Right lobe of liver (tissue), 6 donors: Measurements from ENCODE around the gene DLST. TPM values are rescaled to one million over a fixed set of nuclear protein-coding genes. Genes with fewer than 3 reads are reported as not detected.

Source experiments
- ATAC-seq, 4 donors: fragments of 200-7000 bp; cut with Tn5 transposase; one replicate each; pipeline ENCODE4 v1.9.1; 2020; ENCODE audit warnings: mild to moderate bottlenecking in 4 of 4, moderate library complexity in 4 of 4
- DNase-seq, 3 donors: peaks; one replicate each; pipeline ENCODE4 v3.0.0-alpha.2; 2020
- H3K27ac ChIP-seq, 3 donors: fragments of 200-600 bp; one replicate each; pipeline ENCODE4 v1.8.0; 2022
- H3K27me3 ChIP-seq, 2 donors: fragments of 200-600 bp; one replicate each; pipeline ENCODE4 v1.8.0; 2022
- H3K36me3 ChIP-seq, 4 donors: fragments of 200-600 bp; sonication (generic) in 1 of 4; one replicate each; pipeline versions ENCODE4 v1.5.1 to v1.8.0; 2017 to 2022; ENCODE audit warnings: control low read depth in 1 of 4
- H3K4me1 ChIP-seq, 4 donors: fragments of 200-600 bp; sonication (generic) in 1 of 4; one replicate each; pipeline versions ENCODE4 v1.5.1 to v1.8.0; 2017 to 2022; ENCODE audit warnings: control low read depth in 1 of 4
- H3K4me3 ChIP-seq, 3 donors: fragments of 200-600 bp; one replicate each; pipeline ENCODE4 v1.8.0; 2022
- H3K9me3 ChIP-seq, 4 donors: fragments of 200-600 bp; sonication (generic) in 1 of 4; one replicate each; pipeline versions ENCODE4 v1.5.1 to v1.8.0; 2017 to 2022; ENCODE audit warnings: control low read depth in 1 of 4
- POLR2A ChIP-seq: fragments of 450-650 bp; IDR thresholded peaks from one replicate; pipeline ENCODE4 v1.6.1; 2017; ENCODE audit warnings: antibody characterized with exemption, mild to moderate bottlenecking
- WGBS: methylation state at CpG from one replicate; pipeline ENCODE4 v1.1.6; 2018; ENCODE audit warnings: low coverage, low lambda C conversion rate; ENCODE audit not compliant: insufficient coverage; ENCODE audit errors: missing lambda C conversion rate; 5-methylcytosine and 5-hydroxymethylcytosine counted together
- intact Hi-C, 2 donors: fragments of 100-400 bp; cut with DNase I; formaldehyde crosslinking; loops; one replicate each; pipeline versions ENCODE4 v1.11.2 to v1.14.1; 2022
- total RNA-seq, 6 experiments: library from RNA; depleted of rRNA in 2 of 6; stranded (reverse); fragments of >200 nt in 2 of 6; fragmentation: NEBNext Ultra II Directional in 3 of 6; extraction: Animal tissue kit (Norgen Biotek cat#: 25700) in 3 of 6; gene quantifications; one replicate each; pipeline versions ENCODE4 v1.1.0 to v1.2.4, GENCODE V29; 2016 to 2023
- TF ChIP-seq, protein P1 (sequence below), 4 donors: fragments of 200-600 bp in 3 of 4; fragments of 450-650 bp in 1 of 4; IDR thresholded peaks; one replicate each; pipeline versions ENCODE4 v1.5.1 to v1.8.0; 2016 to 2022; ENCODE audit warnings: antibody characterized with exemption in 4 of 4, mild to moderate bottlenecking in 2 of 4
- donor health status: DM: no; HTN: yes; CAD: no.
- donor health status: DM: no; HTN: no; CAD: no.
- donor health status: DM: no; HTN: no; CAD: no.
- donor health status: DM: no; HTN: yes; CAD: no.
- donor health status: DM: no; HTN: yes; CAD: no.

Gene DLST
- total RNA-seq, 6 experiments from 2014 or later = 63.8 to 112 (median 68.8) TPM

DNA sequence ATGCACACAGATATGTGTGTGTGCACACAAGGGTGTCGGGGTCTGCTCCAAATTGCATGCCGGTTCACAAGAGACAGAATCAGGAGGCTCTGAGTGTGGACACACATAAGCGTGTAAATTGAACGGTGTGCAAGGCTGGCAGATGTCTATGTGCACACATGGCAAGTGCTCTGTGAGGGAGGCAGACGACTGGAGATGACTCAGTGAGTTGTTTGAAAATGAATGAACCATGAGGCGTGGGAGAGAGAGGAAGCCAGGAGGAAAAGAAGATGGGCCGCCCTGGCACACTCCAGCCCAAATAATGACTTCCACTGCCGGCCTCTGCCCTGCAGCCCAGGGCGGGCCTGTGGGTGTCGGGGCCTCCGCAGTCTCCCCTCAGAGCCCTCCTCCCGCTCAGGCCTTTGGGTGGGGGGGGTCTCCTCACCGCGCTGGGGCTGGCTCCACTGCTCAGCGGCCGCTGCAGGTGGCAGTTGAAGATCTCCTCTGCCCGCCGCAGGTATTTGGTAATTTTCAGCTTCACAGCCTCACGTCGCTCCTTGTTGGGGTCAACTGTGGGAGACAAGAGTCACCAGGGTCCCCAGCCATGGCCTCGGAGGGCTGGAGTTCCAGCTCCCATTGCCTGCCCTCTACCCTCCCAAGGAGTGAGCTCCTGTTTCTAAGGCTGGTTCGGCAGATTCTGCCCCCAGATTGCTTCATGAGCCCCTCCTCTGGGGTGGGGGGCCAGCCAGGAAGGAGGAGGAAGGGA is 37.9 kb downstream of the DLST start:
- intact Hi-C loops = no loop called here
- no peak for ATAC-seq
- no peak overlapping the region for H3K27ac ChIP-seq
- DNase-seq = no peak
- no peaks in the 10 kb centered on the region for H3K36me3 ChIP-seq
- H3K27me3 ChIP-seq = no peaks in the 10 kb centered on the region
- H3K4me3 ChIP-seq = no peak overlapping the region
- TF ChIP-seq POLR2A = no peak
- TF ChIP-seq, protein P1, sequence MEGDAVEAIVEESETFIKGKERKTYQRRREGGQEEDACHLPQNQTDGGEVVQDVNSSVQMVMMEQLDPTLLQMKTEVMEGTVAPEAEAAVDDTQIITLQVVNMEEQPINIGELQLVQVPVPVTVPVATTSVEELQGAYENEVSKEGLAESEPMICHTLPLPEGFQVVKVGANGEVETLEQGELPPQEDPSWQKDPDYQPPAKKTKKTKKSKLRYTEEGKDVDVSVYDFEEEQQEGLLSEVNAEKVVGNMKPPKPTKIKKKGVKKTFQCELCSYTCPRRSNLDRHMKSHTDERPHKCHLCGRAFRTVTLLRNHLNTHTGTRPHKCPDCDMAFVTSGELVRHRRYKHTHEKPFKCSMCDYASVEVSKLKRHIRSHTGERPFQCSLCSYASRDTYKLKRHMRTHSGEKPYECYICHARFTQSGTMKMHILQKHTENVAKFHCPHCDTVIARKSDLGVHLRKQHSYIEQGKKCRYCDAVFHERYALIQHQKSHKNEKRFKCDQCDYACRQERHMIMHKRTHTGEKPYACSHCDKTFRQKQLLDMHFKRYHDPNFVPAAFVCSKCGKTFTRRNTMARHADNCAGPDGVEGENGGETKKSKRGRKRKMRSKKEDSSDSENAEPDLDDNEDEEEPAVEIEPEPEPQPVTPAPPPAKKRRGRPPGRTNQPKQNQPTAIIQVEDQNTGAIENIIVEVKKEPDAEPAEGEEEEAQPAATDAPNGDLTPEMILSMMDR (IDR thresholded peaks at IDR 0.05) = no peak
- H3K4me1 ChIP-seq = peaks cover 0 to 3% (median 0%) of the 10 kb centered on the region in 4 donors
- 63% methylated on average over 5 of the region's 22 CpGs for WGBS
- no peaks in the 10 kb centered on the region for H3K9me3 ChIP-seq

DNA sequence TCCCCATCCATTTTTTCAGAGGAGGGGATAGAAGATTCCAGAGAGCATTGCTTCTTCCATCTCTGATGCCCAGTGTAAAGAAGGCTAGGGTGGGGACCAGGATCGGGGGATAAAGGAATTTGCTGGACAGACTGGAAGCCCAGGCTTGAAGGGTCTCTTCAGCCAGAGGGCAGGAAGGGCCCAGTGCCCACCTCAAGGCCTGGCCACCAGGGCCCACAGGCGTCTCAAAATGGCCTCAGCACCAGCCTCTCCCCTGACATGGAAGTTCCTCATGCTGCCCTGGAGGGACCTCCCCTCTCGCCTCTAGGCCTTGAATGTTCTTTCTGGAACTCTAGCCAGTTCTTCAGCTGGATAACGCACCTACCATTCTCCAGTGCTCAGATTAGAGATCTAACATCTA is 38.6 kb downstream of the DLST start:
- ATAC-seq = no peak
- no peaks in the 10 kb centered on the region for H3K9me3 ChIP-seq
- WGBS = 83% methylated on average over 1 of the region's 4 CpGs
- H3K27me3 ChIP-seq = no peaks in the 10 kb centered on the region
- H3K36me3 ChIP-seq = no peaks in the 10 kb centered on the region
- TF ChIP-seq, protein P1 (IDR thresholded peaks at IDR 0.05) = no peak
- TF ChIP-seq POLR2A = no peak
- no peak overlapping the region for H3K27ac ChIP-seq
- intact Hi-C loops = no loop called here
- no peak for DNase-seq
- no peak overlapping the region for H3K4me3 ChIP-seq
- H3K4me1 ChIP-seq = peaks cover 0 to 3% (median 0%) of the 10 kb centered on the region in 4 donors

DNA sequence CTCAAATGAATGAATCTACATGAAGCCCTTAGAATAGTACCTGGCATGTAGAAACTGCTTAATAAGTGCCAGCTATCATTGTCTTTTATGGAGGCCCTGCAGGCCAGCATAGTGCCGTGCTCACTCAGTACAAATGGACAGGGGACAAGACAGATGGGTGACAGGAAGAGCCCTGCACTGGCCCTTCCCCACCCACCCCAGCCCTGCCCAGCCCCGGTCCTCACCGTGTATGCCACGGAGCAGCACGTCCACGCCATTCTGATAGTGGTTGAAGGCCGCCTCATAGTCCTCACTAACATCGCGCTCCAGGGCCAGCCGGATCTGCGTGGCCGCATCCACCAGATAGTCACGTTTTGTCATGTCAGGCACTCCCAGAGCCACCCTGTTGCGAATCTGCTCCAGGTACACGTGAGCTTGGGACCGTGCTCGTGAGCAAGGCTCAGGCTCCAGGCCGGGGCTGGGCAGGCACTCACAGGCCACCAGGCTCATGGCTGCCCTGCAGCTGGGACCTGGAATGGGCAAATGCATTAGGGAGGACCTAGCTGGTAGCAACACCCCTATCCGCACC is 39.4 kb downstream of the DLST start:
- no peak overlapping the region for H3K4me3 ChIP-seq
- H3K27ac ChIP-seq = no peak overlapping the region
- no peak for ATAC-seq
- 90% methylated on average over 7 of the region's 19 CpGs for WGBS
- TF ChIP-seq POLR2A = no peak
- no peaks in the 10 kb centered on the region for H3K9me3 ChIP-seq
- no peaks in the 10 kb centered on the region for H3K27me3 ChIP-seq
- no peaks in the 10 kb centered on the region for H3K36me3 ChIP-seq
- peaks cover 0 to 3% (median 0%) of the 10 kb centered on the region in 4 donors for H3K4me1 ChIP-seq
- DNase-seq = no peak
- intact Hi-C loops = no loop called here

DNA sequence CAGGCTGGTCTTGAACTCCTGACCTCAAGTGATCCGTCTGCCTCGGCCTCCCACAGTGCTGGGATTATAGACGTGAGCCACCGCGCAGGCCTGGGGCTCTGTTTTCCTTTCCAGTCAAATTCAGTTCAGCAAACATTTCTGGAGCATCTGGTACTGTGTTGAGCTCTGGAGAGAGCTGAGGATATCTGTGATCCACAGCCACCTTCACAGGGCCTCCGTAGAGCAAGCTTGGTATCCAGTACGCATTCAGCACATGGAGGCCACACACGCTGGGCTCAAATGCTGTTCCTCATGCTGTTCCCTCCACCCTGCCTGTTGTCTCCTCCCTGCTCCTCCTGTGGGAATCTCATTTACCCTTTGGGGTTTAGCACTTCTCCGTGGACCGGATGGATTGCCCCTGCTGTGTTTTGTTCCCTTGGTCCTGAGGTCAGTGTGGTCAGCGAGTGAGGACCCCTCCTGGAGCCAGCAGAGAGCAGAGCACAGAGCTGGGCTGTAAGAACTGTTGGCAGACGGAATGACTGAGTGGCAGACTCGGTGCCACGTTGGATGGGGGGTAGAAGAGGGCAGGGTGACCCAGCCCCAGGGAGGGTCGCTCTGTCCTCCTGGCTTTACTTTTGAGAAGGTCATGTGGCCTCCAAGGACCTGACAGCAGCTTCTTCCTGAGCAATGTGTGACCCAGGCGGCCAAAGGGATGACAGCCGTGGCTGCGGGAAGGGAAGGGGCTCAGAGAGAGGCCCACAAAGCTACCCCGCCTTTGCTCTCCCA is 40.5 kb downstream of the DLST start:
- 78% methylated on average over 8 of the region's 19 CpGs for WGBS
- TF ChIP-seq POLR2A = no peak
- TF ChIP-seq, protein P1 (IDR thresholded peaks at IDR 0.05) = no peak
- ATAC-seq (no peak), DNase-seq (no peak)
- intact Hi-C loops = no loop called here
- no peak overlapping the region for H3K27ac ChIP-seq
- H3K27me3 ChIP-seq = no peaks in the 10 kb centered on the region
- H3K9me3 ChIP-seq = no peaks in the 10 kb centered on the region
- no peaks in the 10 kb centered on the region for H3K36me3 ChIP-seq
- H3K4me1 ChIP-seq = peaks cover 0 to 3% (median 0%) of the 10 kb centered on the region in 4 donors
- peak overlapping the region; percentile 70 to 90 (median 72) for H3K4me3 ChIP-seq
